Activated CD4-positive, alpha-beta T cell treated with anti-CD3 and anti-CD28 coated beads, Interleukin-2, amount 50 U/mL, for 16 hours (primary cell): ENCODE results near the gene ENO1.
"Not testable (repeated sequence)": the region's sequence is repeated elsewhere in the genome, so short reads cannot be mapped to it uniquely, and the experiment has no call there.

Experiments
- DNase-seq: peaks from one replicate; pipeline ENCODE4 v3.0.0-alpha.2; 2020

ENO1 gene

DNA sequence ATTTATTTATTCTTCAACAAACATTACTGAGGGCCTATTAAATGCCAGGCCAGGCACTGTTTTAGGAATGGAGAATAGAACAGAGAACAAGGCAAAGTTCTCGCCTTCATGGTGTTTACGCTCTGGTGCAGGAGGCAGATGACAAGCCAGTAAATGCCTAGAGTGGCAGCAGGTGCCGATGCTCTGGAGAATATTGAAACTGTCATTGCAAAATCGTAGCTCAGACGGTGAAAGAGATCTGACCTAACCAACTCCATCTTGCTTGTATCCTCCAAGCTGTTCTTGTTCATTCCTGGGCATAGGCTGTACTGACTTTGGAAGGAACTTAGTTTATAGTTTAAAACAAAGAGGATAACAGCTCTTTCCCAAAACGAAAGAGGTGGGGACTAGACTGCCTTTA is 13.5 kb upstream of the ENO1 start:
- no peak for DNase-seq

DNA sequence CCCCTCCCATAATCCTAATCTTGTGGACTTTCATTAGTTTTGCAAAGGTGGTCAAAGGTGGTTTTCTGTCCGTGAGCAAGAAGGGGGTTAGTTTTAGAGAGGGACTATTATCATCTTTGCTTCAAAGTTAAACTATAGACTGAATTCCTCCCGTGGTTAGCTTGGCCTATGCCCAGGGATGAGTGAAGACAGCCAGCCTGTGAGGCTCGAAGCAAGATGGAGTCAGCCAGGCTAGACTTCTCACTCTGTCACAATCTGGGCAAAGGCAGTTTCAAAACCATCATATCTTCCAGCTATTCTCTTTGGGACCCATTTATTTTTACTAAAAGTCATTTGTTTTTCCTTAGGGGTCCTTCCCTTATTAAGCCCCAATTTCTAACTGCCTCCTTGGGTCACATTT is 12.9 kb upstream of the ENO1 start:
- DNase-seq, result no peak

DNA sequence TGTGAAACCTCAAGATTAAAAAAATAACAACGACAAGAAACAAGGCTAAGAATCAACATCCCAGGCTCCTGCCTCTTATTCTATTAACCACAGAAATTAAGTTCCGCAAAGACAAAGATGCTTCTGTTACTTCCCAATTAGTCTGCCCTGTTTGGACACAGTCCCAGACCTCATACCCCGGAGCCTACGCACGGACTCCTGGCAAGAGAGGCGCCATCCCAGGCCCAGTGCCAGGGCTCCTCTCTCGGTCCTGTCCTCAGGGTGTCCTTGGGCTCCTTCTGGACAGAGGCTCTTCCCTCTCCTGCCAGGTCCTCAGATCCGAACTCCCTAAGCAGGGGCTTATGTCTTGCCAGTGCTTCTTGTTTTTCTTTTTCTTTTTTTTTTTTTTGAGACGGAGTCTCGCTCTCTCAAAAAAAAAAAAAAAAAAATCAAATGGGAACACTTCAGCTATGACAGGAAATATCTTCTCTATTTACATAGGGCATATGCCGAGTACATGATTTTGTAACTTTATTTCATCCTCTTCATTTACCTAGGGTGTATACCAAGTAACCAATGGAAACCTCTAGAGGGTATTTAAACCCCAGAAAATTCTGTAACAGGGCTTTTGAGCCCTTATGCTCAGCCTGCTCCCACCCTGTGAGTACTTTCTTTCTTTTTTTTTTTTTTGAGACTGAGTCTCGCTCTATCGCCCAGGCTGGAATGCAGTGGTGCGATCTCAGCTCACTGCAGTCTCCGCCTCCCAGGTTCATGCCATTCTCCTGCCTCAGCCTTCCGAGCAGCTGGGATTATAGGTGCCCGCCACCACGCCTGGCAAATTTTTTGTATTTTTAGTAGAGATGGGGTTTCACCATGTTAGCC is 11.7 kb upstream of the ENO1 start:
- no peak for DNase-seq

DNA sequence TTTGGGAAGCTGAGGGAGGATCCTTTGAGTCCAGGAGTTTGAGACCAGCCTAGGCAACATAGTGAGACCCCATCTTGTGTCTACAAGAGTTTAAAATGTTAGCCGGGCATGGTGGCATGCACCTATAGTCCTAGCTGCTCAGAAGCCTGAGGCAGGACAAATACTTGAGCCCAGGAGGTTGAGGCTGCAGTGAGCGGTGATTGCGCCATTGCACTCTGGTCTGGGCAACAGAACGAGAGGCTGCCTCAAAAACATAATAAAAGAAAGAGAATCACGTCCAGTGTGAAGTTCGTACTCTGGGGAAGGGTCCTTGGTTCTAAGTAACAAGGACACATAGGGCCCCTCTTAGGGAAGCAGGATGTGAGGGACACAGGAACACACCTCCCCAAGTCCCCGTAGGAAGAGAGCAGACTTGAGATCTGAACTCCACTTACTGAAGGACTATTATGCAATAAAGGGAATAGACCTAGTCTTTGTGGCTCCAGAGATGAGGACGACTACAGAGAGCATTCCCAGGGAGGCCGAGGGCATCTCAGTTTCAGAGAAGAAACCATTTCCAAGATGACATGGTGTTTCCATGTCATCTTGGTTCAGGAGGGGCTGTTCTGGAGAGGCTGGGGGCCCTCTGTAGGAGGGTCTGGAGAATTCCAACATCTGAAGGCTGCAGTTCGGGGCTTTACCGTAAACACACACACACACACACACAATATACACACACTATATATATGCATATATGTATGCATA is 10.8 kb upstream of the ENO1 start:
- DNase-seq, result no peak

DNA sequence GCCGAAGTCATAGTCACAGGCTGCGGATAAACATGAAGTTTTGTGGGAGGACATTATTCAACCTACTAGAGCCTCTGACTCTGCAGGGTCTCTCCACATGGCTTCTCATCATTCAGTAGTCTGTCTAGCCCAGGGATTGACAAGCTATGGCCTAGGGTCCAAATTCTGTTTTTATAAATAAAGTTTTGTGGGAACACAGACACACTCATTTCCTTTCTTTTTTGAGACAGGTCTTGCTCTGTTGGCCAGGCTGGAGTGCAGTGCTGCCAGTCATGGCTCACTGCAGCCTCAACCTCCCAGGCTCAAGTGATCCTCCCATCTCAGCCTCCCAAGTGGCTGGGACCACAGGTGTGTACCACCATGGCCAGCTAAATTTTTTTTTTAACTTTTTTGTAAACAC is 8.1 kb upstream of the ENO1 start:
- no peak for DNase-seq

DNA sequence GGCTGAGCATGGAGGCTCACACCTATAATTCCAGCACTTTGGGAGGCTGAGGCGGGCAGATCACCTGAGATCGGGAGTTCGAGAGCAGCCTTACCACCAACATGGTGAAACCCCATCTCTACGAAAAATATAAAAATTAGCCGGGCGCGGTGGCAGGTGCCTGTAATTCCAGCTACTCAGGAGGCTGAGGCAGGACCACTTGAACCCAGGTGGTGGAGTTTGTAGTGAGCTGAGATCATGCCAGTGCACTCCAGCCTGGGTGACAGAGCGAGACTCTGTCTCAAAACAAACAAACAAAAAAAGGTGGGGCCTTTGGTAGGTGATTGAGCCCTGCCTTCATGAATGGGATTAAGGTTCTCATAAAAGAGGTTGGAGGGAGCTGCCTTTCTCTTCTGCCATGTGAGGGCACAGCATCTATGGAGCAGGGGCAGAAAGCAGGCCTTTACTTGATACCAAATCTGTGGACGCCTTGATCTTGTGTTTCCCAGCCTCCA is 7.6 kb upstream of the ENO1 start:
- DNase-seq, result not testable (repeated sequence)

DNA sequence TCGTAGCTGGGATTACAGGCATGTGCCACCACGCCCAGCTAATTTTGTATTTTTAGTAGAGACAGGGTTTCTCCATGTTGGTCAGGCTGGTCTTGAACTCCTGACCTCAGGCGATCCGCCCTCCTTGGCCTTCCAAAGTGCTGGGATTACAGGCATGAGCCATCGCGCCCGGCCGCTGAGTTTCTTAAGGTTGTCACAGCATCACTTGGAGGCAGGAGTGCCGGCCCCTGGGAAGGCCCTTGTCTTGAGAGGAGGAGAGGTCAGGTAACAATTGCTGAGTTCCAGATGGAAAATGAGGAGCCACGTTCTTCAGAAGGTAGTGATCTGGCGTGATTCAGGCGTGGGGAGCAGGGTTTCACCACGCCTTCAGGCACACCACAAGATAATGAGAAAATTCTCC is 5.6 kb upstream of the ENO1 start:
- not testable (repeated sequence) for DNase-seq

DNA sequence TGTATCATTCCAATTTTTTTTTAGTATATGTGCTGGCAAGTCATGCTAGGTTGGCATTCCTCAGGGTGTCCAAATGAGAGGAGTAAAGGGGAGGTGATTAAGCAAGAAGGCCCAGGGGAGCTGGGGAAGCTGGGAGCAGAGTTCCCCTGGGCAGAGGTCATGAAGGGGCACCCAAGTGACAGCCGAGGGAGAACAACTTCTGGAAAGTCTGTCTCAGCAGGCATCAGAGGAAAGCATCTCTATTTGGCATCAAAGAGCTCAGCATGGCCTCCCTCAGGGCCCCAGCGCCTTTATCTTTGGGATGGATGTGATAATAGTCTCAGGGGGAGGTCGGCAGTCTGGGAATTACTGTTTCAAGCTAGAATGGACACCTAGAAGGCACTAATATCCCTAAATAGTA is 5.0 kb upstream of the ENO1 start:
- DNase-seq, result no peak

DNA sequence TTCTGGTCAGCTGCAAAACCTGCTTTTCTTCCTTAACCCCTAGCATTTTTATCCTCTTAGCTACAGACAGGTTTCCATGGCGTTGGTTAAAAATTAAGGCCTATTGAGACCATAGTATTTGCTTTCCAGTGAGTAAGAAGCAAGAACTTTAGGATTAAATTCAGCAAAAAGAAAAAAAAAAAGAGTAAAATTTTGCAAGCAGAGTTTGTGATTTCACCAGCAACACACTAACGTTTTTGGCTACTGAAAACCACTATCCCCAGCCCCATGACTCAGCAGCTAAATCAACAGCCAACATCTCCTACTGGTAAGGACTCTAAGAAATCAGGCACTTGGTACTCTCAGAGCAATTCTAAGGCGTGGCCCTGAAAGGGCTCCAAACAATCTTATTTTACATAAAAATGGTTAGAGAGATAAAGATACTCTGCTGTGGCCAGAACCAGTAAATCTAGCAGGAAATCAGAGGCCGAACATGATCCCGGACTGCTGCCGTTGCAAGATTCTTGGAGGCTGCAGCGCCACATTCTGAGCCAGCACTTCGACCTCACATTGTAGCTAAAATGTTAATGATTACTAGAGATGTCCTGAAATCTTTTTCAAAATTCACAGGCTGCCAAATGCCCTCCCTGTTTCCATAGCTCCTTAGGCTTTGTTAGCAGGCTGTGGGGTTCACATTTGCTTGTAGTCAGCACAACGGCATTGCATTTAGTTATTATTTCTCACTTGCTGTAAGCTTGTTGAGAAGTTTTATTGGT is 1.6 kb upstream of the ENO1 start:
- peak; percentile 86 for DNase-seq

DNA sequence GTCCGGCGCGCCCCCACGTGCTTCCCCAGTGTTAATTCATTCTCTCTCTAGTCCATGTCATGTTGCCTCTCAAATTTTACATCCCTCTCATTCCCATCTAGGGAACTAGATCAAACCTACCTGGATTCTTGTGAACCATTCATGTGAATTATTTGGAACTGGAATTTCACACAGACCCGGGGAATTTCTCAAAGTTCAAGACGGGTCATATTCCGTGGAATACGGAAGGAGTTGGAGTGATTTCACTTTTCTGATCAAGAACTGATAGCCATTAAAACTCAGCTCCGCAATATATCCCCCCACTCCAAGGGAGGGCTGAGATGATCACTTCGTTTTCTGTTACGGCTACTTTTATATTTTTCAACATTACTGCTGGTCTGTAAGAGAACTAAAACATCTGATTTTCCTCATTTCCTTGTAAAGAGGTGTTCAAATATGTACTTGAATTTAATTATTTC is 1.0 kb upstream of the ENO1 start:
- DNase-seq, result no peak

DNA sequence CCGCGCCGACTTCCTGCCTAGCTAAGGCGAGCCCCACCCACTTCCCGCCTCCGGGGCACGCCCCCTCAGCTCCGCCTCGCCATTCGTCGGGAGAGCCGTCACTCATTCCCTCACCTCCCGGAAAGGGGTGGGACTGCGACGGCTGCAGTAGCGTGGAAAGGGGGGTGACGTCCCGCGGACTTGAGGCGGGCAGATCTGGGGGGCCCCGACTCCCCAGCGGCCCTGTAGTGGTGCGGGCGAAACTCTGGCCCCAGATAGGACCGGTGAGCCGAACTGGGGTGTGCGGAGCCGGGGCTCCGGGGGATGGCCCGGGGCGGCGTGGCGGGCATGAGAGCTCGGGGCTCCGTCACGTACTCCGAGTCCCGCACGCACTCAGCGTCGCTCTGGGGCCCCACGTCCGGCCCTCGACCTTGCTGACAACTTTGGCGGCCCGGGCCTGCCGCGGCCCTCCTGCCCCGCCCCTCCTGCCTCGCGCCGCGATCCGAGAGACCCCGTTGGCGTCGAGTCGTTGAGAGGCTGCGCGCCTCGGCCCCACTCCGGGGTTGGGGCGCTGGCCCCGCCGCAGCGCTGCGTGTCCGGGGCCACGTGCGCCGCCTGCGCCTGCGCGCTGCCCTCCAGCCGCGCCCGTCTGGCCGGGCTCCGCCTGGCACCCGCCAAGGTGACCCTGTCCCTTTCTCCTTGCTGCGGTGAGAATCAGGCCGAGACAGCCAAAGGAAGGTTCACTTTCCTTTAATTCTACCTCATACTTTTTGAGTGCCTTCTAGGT is 395 bp upstream of the ENO1 start:
- peak; percentile 99 for DNase-seq

DNA sequence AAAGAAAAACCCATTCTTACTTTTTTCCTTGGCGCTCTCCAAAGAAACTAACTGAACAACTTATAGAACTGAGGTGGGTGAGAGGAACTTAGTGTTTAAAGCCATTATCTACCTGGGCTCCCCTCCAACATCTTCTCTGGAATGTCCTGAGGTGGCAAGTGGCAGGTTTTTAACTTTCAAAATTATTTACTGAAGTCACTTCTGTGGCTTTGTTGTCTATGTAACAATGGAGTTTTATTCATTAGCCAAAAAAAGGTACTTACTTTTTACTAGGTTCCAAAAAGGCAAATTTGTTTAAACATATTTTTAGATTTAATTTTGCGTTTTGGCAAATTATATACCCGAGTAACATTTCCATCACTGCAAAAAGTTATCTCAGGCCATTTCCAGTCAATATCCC is 2.4 kb downstream of the ENO1 start:
- no peak for DNase-seq

DNA sequence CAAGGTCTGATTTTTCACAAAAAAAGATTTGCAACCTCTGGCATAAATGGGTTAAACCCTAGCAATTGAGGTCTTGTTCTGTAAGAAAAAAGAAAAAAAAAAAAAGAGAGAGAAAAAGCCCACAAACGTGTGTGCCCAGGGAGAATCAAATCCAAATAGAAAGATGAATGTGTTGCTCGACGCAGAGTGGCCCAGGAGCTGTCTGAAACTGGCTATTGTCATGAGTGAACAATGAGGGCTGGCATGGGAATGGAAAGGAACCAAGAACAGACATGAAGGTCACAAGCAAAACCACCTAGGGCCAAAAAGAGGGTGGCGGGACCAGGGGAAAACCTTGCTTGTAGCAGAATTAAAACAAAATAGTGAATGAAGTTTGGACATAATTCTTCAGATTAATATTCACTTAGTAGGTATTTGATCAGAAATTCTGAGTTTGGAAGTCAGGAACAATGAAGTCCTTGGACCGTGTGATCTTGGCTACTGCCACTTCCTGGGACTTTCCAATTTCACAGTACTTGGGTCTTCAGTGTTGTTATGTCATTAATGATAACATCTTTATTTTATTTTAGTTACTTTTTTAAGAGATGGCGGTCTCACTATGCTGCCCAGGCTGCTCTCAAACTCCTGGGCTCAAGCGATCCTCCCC is 3.1 kb downstream of the ENO1 start:
- no peak for DNase-seq

DNA sequence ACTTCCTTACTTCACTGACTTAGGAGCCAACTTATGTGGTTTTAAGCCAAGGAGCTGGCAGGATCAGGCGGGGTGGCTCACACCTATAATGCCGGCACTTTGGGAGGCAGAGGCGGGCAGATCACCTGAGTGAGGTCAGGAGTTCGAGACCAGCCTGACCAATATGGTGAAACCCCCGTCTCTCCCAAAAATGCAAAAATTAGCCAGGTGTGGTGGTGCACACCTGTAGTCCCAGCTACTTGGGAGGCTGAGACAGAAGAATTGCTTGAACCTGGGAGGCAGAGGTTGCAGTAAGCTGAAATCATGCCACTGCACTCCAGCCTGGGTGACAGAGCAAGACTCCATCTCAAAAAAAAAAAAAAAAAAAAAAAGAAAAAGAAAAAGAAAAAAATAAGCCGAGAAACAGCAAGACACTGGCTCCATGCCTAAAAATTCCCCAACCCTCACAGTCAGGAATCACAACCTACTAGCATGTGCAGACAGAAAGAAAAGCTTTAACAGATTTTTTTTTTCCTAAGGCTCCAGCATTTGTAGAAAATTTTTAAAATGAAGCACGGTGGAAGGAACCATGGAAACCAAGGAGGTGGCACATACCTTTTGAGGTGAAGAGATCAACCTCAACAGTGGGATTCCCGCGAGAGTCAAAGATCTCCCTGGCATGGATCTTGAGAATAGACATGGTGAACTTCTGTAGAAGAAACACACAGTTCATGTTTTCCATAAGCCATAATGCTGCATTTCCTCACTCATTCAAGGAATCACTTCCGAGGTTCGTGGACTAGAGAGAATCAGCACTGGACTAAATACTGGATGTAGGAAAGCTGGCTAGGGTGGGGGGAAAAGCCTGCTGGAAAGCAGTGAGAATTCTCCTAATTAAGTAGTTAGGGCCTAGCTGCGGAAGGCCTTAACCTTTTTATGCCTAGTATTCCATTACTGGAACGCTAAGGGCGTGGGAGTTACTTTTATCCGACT is 4.0 kb downstream of the ENO1 start:
- no peak for DNase-seq

DNA sequence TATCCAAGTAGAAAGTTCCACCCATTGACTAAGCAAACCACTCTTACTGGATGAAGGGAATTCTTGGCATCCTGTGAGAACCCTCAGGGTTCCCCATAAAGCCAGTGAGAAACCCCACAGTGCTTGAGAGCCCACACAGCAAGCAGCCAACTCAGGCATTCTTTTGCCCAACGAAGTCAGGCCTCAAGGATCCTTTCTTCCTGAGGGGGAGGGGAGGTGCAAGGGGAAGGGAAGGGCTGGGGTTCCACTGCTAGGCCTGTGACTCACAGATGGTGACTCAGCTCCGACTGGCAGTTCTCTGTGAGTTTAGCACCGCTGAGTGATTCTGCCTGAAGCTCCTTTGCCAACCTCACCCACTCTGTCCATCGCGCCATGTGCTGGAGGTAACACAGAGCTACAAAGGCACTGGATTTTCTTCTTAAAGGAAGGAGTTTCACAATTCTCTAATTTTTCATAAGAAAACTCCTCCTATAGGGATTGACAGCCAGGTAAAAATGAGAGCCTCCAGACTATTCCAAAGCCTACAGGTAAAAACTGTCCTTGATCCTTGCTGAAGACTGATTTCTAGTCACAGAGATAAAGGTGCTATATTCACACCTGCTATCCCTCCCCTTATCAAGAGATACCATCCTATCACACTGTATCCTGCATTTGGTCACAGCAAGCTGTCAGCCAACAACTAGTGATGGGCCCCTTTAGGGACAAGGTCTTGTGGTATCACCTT is 4.8 kb downstream of the ENO1 start:
- DNase-seq, result peak; percentile 92

DNA sequence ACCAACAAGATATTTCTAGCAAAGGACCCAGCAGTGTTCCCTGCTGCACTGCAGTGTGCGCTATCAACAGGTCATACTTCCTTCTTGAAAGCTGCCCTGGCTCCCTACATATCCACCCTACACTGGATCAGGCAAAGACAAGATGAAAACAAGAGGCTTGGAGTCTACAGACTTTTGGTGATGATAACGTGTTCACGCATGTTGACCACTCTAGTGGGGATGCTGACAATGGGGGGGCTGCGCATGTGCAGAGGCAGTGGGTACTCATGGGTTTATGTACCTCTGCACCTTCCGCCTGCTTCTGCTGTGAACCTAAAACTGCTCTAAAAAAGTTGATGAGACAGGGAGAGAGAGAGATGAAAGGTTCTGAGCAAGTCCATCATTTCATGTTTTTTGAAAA is 5.5 kb downstream of the ENO1 start:
- no peak for DNase-seq

DNA sequence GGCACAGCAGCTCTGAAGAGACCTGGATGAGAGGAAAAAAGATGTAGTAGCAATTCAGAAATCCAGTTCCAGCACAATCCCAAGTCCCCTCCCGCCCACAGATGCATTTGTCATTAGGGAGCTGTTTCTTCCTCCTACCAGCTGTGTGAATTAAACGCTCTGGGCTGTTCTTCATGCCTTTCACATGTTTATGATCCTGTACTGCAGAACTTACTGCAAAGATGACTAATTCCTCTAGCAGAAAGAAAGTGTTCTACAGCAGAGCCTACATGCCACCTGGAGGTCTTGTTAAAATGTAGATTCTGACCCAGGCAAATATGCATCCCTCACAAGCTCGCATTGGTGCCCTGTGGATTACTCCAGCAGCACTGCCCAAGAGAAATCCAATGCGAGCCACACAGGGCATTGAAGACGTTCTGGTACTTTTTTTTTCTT is 6.5 kb downstream of the ENO1 start:
- DNase-seq, result no peak

DNA sequence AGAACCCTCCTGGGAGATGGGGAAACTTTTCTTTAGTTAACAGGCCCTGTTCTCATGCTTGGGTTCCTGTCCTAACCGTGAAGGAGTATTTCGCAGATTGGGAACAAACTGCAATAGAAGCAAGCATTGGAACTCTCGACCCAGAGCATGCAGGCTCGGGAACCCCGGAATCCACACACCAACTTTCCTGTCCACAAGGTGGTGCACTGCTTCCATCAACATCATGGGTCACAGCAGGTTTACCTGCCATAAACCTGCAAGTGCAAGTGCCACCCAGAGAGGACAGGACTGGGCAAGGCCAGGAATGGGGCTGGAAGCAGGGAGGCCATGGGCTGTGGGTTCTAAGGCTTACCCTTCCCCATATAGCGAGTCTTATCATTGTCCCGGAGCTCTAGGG is 6.9 kb downstream of the ENO1 start:
- DNase-seq, result no peak

DNA sequence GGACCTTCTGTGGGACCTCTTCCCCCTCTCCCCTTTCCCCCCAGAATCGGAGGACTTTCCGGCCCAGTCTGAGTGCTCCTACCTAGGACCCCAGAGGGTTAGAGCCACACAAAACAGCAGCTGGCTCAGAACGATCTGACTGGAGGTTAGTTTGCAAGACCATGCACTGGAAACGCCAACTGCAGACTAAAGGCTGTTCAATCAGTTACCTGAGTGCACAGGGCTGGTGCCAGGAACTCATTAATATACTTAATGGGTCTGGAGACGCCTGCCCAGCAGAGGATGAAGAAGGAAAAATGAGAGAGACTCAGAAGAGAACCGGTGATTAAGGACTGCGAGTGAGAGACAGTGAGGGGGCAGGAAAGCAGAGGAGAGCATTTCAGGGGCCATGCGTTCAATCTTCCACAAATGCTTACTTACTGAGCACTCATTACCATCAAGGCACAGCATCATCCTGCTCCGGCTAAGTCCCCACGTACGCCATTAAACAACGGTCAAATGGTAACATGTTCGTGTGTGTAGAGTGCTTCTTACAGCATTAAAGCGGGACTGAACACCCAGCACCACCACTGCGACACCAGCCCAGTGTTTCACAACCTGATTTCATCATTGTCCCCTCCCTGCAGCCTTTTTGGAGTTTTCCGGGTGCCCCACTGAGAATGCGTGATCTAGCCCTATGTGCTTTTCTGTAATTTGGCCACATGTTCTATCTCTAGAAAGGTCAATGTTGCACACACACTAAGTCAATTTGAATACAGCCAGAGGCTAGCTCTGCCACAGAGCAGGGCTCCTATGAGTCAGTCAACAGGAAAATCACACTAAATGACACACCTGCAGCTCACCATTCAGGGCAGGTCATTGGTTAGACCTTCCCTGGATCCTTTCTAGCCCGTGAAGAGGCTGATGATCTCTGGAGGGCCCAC is 7.6 kb downstream of the ENO1 start:
- no peak for DNase-seq
